Ovary (tissue), 9 donors: ENCODE measurements around the gene PARD3B. TPM values are rescaled to one million over a fixed set of nuclear protein-coding genes. Genes with fewer than 3 reads are reported as not detected.

Experiments used
- DNase-seq, 5 donors: peaks; one replicate each; pipeline ENCODE4 v3.0.0-alpha.2; 2019 to 2020
- H3K27ac ChIP-seq, 2 donors: fragments of 200-600 bp; one replicate each; pipeline versions ENCODE4 v1.5.1 to v1.8.0; 2019 to 2022
- H3K27me3 ChIP-seq: fragments of 200-600 bp; one replicate; pipeline ENCODE4 v1.8.0; 2022
- H3K36me3 ChIP-seq: fragments of 200-600 bp; sonication (generic); one replicate; pipeline ENCODE4 v1.5.1; 2019
- H3K4me1 ChIP-seq: one replicate; pipeline ENCODE4 v1.8.1; 2013; ENCODE audit warnings: mild to moderate bottlenecking, moderate library complexity; ENCODE audit not compliant: insufficient read depth
- H3K4me3 ChIP-seq: fragments of 200-600 bp; sonication (generic); one replicate; pipeline ENCODE4 v1.5.1; 2017
- H3K9me3 ChIP-seq, 2 donors: fragments of 200-600 bp in 1 of 2; sonication (generic) in 1 of 2; one replicate each; pipeline versions ENCODE4 v1.5.1 to v1.8.1; 2013 to 2019; ENCODE audit warnings: mild to moderate bottlenecking in 1 of 2, moderate library complexity in 1 of 2
- CTCF ChIP-seq, 3 donors: fragments of 450-650 bp in 2 of 3; fragments of 200-600 bp in 1 of 3; IDR thresholded peaks; one replicate each; pipeline versions ENCODE4 v1.5.1 to v1.8.0; 2016 to 2022; ENCODE audit warnings: antibody characterized with exemption in 3 of 3, mild to moderate bottlenecking in 1 of 3
- EP300 ChIP-seq: sonication (generic); formaldehyde crosslinking; IDR thresholded peaks from one replicate; pipeline ENCODE4 v1.6.1; 2017; ENCODE audit warnings: antibody characterized with exemption
- POLR2A ChIP-seq: fragments of 450-650 bp; IDR thresholded peaks from one replicate; pipeline ENCODE4 v1.6.1; 2017; ENCODE audit warnings: antibody characterized with exemption, mild to moderate bottlenecking, moderate library complexity
- WGBS, 3 donors: extraction: QIAGEN DNeasy Blood & Tissue Kit in 1 of 3; methylation state at CpG; one replicate each; pipeline versions ENCODE4 v1.1.5 to v1.1.7; 2013 to 2017; 5-methylcytosine and 5-hydroxymethylcytosine counted together
- intact Hi-C, 4 donors: fragments of 100-400 bp; cut with DNase I; formaldehyde crosslinking; loops; one replicate each; pipeline versions ENCODE4 v1.11.0 to v1.15.1; 2022 to 2023
- polyA plus RNA-seq, 2 donors: library from polyadenylated mRNA; stranded (reverse); fragments of 200-250 nt in 1 of 2; fragments of 350-450 nt in 1 of 2; fragmentation: Illumina TruSeq in 1 of 2; extraction: RNeasy Lipid Tissue Mini Kit (QIAGEN cat#74804) in 1 of 2; gene quantifications; one replicate each; pipeline ENCODE4 v1.2.3, GENCODE V29; 2013 to 2014
- total RNA-seq, 7 donors: library from RNA; depleted of rRNA in 2 of 7; stranded (reverse); fragments of >200 nt in 2 of 7; fragmentation: NEBNext Ultra II Directional in 3 of 7; extraction: Animal tissue kit (Norgen Biotek cat#: 25700) in 3 of 7; gene quantifications; one replicate each; pipeline versions ENCODE4 v1.1.0 to v1.2.4, GENCODE V29; 2016 to 2023
- donor health status: DM: no; HTN: no; CAD: no; lungs with moderate emphysema.
- donor health status: DM: no; HTN: no; CAD: no.
- donor health status: Bipolar disorder and iron deficiency.
- donor health status: DM: yes; HTN: yes; CAD: no.
- donor health status: DM: no; HTN: no; CAD: no.
- donor health status: DM: yes; HTN: yes; CAD: no.

Gene PARD3B
- total and polyA plus RNA-seq, 9 donors = 8.2 to 46.6 (median 28.7) TPM

- 96 to 98% (median 96%) methylated on average over 1 of the region's 1 CpG for WGBS, 3 donors
- H3K36me3 ChIP-seq = no peaks in the 10 kb centered on the region
- intact Hi-C loops = no loop called here
- H3K4me3 ChIP-seq = no peak overlapping the region
- no peaks in the 10 kb centered on the region for H3K27me3 ChIP-seq
- no peak for TF ChIP-seq CTCF (IDR thresholded peaks at IDR 0.05)
- no peak for TF ChIP-seq EP300
- TF ChIP-seq POLR2A = no peak
- H3K4me1 ChIP-seq = no peaks in the 10 kb centered on the region
- H3K9me3 ChIP-seq = no peaks in the 10 kb centered on the region
- no peak overlapping the region for H3K27ac ChIP-seq
- no peak for DNase-seq
These were observed 524.7 kb downstream of the PARD3B start for GRCh38 chr2:205069928-205070327.

- H3K27me3 ChIP-seq = no peaks in the 10 kb centered on the region
- no peak for DNase-seq
- H3K27ac ChIP-seq = no peak overlapping the region
- WGBS, 3 donors = 91 to 100% (median 94%) methylated on average over 1 of the region's 1 CpG
- no peaks in the 10 kb centered on the region for H3K4me1 ChIP-seq
- no peaks in the 10 kb centered on the region for H3K36me3 ChIP-seq
- no peak overlapping the region for H3K4me3 ChIP-seq
- TF ChIP-seq POLR2A (no peak), EP300 (no peak), CTCF (IDR thresholded peaks at IDR 0.05) (no peak)
- intact Hi-C loops = no loop called here
- H3K9me3 ChIP-seq = no peaks in the 10 kb centered on the region
These were observed 525.6 kb downstream of the PARD3B start for GRCh38 chr2:205070889-205071288.

- no peak for TF ChIP-seq CTCF (IDR thresholded peaks at IDR 0.05)
- no peak for TF ChIP-seq EP300
- no peak for TF ChIP-seq POLR2A
- 77 to 87% (median 84%) methylated on average over 2 of the region's 2 CpGs for WGBS, 3 donors
- Histone ChIP-seq H3K36me3 (no peaks in the 10 kb centered on the region), H3K27me3 (peaks cover 3% of the 10 kb centered on the region), H3K9me3 (no peaks in the 10 kb centered on the region), H3K4me3 (no peak overlapping the region), H3K4me1 (no peaks in the 10 kb centered on the region), H3K27ac (no peak overlapping the region)
- DNase-seq = no peak
- intact Hi-C loops = no loop called here
These were observed 528.3 kb downstream of the PARD3B start for GRCh38 chr2:205073433-205074020.

GRCh38 chr2:205076405-205076804 lies 531.1 kb downstream of the PARD3B start:
- Histone ChIP-seq H3K27me3 (peaks cover 3% of the 10 kb centered on the region), H3K36me3 (no peaks in the 10 kb centered on the region), H3K9me3 (no peaks in the 10 kb centered on the region), H3K4me1 (no peaks in the 10 kb centered on the region), H3K27ac (no peak overlapping the region), H3K4me3 (no peak overlapping the region)
- intact Hi-C loops = no loop called here
- TF ChIP-seq POLR2A = no peak
- no peak for TF ChIP-seq EP300
- TF ChIP-seq CTCF (IDR thresholded peaks at IDR 0.05) = no peak
- no peak for DNase-seq
- 94 to 100% (median 98%) methylated on average over 3 of the region's 3 CpGs for WGBS, 3 donors
